ENCODE data around the gene KIAA2012.

The KIAA2012 gene

GRCh38 chr2:202043475-202043874, 29.6 kb upstream of the KIAA2012 start:
- DNase-seq (ENCODE audit: low spot score) = no peak

- DNase-seq (ENCODE audit: low spot score) = no peak
Measured at GRCh38 chr2:202044777-202045176, 28.3 kb upstream of the KIAA2012 start.

- DNase-seq (ENCODE audit: low spot score) = no peak
Measured at GRCh38 chr2:202046572-202046971, 26.5 kb upstream of the KIAA2012 start.

GRCh38 chr2:202049092-202049728, 23.8 kb upstream of the KIAA2012 start:
- DNase-seq (ENCODE audit: low spot score) = no peak

- DNase-seq (ENCODE audit: low spot score) = no peak
Measured at GRCh38 chr2:202049840-202050239, 23.2 kb upstream of the KIAA2012 start.

- DNase-seq (ENCODE audit: low spot score) = no peak
Measured at GRCh38 chr2:202050652-202051051, 22.4 kb upstream of the KIAA2012 start.

GRCh38 chr2:202051499-202052161, 21.4 kb upstream of the KIAA2012 start:
- no peak for DNase-seq (ENCODE audit: low spot score)

- no peak for DNase-seq (ENCODE audit: low spot score)
Measured at GRCh38 chr2:202052235-202052634, 20.8 kb upstream of the KIAA2012 start.

GRCh38 chr2:202054679-202055078, 18.4 kb upstream of the KIAA2012 start:
- DNase-seq (ENCODE audit: low spot score) = no peak

GRCh38 chr2:202056611-202057010, 16.4 kb upstream of the KIAA2012 start:
- DNase-seq (ENCODE audit: low spot score) = no peak

- DNase-seq (ENCODE audit: low spot score) = no peak
Measured at GRCh38 chr2:202060218-202060617, 12.8 kb upstream of the KIAA2012 start.

- no peak for DNase-seq (ENCODE audit: low spot score)
Measured at GRCh38 chr2:202061695-202062094, 11.4 kb upstream of the KIAA2012 start.

GRCh38 chr2:202064171-202064880, 8.7 kb upstream of the KIAA2012 start:
- DNase-seq (ENCODE audit: low spot score) = no peak

GRCh38 chr2:202064881-202065230, 8.2 kb upstream of the KIAA2012 start:
- no peak for DNase-seq (ENCODE audit: low spot score)

GRCh38 chr2:202065876-202066275, 7.2 kb upstream of the KIAA2012 start:
- DNase-seq (ENCODE audit: low spot score) = no peak

GRCh38 chr2:202066875-202067274, 6.2 kb upstream of the KIAA2012 start:
- DNase-seq (ENCODE audit: low spot score) = no peak

- DNase-seq (ENCODE audit: low spot score) = no peak
Measured at GRCh38 chr2:202067589-202067988, 5.5 kb upstream of the KIAA2012 start.

- no peak for DNase-seq (ENCODE audit: low spot score)
Measured at GRCh38 chr2:202069170-202070067, 3.6 kb upstream of the KIAA2012 start.

GRCh38 chr2:202071107-202071506, 1.9 kb upstream of the KIAA2012 start:
- DNase-seq (ENCODE audit: low spot score) = no peak

- DNase-seq (ENCODE audit: low spot score) = no peak
Measured at GRCh38 chr2:202072226-202072625, 829 bp upstream of the KIAA2012 start.

- no peak for DNase-seq (ENCODE audit: low spot score)
Measured at GRCh38 chr2:202074324-202074723, 1.3 kb downstream of the KIAA2012 start.

GRCh38 chr2:202079310-202079709, 6.3 kb downstream of the KIAA2012 start:
- DNase-seq (ENCODE audit: low spot score) = no peak

Data from germinal center (tissue), 1 donor.